SU-DHL-6 (cell line): ENCODE measurements around the gene TSHZ2.
A peak's percentile ranks its signal among the peaks of the same experiment; 100 is the strongest.

Experiments used
- EZH2phosphoT487 ChIP-seq: fragments of 200-600 bp; sonication (generic), shearing (Covaris generic); conservative IDR thresholded peaks from 2 replicates; pipeline ENCODE4 v1.6.1; 2018; ENCODE audit warnings: mild to moderate bottlenecking, antibody characterized with exemption, low read length, moderate library complexity, mixed read lengths
- TF ChIP-seq, protein P1 (sequence below): fragments of 200-600 bp; sonication (generic); IDR thresholded peaks from one replicate; pipeline ENCODE4 v1.5.1; 2017; ENCODE audit warnings: antibody characterized with exemption, mild to moderate bottlenecking, low read length, moderate library complexity; ENCODE audit not compliant: insufficient read depth, poor library complexity, severe bottlenecking

DNA sequence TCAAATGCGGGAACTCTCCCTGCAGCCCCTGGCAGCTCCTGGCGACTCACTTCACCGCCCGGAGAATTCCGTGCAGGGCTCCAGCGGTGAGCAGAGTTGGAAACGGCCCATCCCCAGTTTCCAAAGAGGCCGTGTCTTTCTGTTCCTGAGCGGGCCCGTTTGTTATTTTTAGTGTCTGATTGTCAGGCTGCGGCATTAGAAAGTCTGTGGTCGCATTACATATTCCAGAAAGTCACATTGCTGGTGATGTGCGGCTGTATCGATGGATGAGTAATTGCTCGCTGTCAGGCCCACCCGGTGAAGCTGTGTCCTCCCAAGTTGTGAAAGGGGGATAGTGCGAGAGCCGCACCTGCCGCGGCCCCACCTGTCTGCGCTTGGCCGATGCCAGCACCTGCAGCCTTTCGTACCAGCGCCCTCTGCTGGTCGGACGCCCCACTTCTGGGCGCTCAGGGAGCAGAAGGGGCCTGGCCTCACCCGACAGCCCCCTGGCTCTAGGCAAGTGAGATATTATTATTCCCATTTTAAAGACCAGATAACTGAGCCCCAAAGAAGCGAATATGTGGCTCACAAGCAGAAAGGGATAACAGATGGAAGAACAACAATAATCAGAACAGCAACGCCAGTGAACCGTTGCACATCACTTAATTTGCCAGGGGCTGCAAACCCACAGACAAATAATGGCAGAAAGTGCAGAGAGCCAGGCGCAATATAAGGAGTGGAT lies 244.9 kb downstream of the TSHZ2 start:
- TF ChIP-seq EZH2phosphoT487, result no peak
- TF ChIP-seq, protein P1, sequence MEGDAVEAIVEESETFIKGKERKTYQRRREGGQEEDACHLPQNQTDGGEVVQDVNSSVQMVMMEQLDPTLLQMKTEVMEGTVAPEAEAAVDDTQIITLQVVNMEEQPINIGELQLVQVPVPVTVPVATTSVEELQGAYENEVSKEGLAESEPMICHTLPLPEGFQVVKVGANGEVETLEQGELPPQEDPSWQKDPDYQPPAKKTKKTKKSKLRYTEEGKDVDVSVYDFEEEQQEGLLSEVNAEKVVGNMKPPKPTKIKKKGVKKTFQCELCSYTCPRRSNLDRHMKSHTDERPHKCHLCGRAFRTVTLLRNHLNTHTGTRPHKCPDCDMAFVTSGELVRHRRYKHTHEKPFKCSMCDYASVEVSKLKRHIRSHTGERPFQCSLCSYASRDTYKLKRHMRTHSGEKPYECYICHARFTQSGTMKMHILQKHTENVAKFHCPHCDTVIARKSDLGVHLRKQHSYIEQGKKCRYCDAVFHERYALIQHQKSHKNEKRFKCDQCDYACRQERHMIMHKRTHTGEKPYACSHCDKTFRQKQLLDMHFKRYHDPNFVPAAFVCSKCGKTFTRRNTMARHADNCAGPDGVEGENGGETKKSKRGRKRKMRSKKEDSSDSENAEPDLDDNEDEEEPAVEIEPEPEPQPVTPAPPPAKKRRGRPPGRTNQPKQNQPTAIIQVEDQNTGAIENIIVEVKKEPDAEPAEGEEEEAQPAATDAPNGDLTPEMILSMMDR, result peak; percentile 94
